Measurements from ENCODE around the gene TTYH2. TPM values are rescaled to one million over a fixed set of nuclear protein-coding genes. Genes with fewer than 3 reads are reported as not detected.

Gene TTYH2
- total and polyA plus RNA-seq, 10 of the 15 experiments (the other 5 are each of a cell fraction or from before 2014, with no cell fraction given): 0.26 to 25.2 (median 6.6) TPM

DNA sequence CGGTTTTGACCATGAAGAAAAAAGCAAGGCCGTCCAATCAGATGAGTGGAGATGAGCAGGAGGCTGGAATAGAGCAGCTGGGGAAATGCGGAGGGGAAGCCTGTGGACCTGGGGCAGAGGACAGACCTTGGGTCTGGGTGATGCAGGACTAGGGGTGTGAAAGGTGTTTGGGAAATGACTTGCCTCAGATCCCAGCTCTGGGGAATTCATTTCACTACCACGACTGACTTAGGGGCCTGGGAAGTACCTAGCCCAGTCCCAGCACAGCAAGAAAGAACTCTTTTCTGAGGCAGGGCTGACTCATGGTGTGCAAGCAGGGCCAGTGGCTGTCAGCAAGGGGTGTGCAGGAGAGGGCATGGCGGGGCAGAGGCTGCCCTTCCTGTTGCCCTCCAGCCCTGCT lies 75.4 kb downstream of the TTYH2 start (continued):
- TF ChIP-seq, protein P1, sequence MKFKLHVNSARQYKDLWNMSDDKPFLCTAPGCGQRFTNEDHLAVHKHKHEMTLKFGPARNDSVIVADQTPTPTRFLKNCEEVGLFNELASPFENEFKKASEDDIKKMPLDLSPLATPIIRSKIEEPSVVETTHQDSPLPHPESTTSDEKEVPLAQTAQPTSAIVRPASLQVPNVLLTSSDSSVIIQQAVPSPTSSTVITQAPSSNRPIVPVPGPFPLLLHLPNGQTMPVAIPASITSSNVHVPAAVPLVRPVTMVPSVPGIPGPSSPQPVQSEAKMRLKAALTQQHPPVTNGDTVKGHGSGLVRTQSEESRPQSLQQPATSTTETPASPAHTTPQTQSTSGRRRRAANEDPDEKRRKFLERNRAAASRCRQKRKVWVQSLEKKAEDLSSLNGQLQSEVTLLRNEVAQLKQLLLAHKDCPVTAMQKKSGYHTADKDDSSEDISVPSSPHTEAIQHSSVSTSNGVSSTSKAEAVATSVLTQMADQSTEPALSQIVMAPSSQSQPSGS (IDR thresholded peaks at IDR 0.05; ENCODE audit: low read length): peak; percentile 53
- TF ChIP-seq RUNX3 (IDR thresholded peaks at IDR 0.05; ENCODE audit: low read length): no peak; the same call in 1 of the 2 replicates
- no peak for TF ChIP-seq SMAD1 (IDR thresholded peaks at IDR 0.05; ENCODE audit: low read depth, partially characterized antibody)
- TF ChIP-seq, protein P2, sequence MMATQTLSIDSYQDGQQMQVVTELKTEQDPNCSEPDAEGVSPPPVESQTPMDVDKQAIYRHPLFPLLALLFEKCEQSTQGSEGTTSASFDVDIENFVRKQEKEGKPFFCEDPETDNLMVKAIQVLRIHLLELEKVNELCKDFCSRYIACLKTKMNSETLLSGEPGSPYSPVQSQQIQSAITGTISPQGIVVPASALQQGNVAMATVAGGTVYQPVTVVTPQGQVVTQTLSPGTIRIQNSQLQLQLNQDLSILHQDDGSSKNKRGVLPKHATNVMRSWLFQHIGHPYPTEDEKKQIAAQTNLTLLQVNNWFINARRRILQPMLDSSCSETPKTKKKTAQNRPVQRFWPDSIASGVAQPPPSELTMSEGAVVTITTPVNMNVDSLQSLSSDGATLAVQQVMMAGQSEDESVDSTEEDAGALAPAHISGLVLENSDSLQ (IDR thresholded peaks at IDR 0.05): no peak
- TF ChIP-seq, protein P3, sequence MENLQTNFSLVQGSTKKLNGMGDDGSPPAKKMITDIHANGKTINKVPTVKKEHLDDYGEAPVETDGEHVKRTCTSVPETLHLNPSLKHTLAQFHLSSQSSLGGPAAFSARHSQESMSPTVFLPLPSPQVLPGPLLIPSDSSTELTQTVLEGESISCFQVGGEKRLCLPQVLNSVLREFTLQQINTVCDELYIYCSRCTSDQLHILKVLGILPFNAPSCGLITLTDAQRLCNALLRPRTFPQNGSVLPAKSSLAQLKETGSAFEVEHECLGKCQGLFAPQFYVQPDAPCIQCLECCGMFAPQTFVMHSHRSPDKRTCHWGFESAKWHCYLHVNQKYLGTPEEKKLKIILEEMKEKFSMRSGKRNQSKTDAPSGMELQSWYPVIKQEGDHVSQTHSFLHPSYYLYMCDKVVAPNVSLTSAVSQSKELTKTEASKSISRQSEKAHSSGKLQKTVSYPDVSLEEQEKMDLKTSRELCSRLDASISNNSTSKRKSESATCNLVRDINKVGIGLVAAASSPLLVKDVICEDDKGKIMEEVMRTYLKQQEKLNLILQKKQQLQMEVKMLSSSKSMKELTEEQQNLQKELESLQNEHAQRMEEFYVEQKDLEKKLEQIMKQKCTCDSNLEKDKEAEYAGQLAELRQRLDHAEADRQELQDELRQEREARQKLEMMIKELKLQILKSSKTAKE (IDR thresholded peaks at IDR 0.05; ENCODE audit: low read depth, poor library complexity, severe bottlenecking): peak; percentile 51
- TF ChIP-seq, protein P4, sequence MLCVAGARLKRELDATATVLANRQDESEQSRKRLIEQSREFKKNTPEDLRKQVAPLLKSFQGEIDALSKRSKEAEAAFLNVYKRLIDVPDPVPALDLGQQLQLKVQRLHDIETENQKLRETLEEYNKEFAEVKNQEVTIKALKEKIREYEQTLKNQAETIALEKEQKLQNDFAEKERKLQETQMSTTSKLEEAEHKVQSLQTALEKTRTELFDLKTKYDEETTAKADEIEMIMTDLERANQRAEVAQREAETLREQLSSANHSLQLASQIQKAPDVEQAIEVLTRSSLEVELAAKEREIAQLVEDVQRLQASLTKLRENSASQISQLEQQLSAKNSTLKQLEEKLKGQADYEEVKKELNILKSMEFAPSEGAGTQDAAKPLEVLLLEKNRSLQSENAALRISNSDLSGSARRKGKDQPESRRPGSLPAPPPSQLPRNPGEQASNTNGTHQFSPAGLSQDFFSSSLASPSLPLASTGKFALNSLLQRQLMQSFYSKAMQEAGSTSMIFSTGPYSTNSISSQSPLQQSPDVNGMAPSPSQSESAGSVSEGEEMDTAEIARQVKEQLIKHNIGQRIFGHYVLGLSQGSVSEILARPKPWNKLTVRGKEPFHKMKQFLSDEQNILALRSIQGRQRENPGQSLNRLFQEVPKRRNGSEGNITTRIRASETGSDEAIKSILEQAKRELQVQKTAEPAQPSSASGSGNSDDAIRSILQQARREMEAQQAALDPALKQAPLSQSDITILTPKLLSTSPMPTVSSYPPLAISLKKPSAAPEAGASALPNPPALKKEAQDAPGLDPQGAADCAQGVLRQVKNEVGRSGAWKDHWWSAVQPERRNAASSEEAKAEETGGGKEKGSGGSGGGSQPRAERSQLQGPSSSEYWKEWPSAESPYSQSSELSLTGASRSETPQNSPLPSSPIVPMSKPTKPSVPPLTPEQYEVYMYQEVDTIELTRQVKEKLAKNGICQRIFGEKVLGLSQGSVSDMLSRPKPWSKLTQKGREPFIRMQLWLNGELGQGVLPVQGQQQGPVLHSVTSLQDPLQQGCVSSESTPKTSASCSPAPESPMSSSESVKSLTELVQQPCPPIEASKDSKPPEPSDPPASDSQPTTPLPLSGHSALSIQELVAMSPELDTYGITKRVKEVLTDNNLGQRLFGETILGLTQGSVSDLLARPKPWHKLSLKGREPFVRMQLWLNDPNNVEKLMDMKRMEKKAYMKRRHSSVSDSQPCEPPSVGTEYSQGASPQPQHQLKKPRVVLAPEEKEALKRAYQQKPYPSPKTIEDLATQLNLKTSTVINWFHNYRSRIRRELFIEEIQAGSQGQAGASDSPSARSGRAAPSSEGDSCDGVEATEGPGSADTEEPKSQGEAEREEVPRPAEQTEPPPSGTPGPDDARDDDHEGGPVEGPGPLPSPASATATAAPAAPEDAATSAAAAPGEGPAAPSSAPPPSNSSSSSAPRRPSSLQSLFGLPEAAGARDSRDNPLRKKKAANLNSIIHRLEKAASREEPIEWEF (IDR thresholded peaks at IDR 0.05; ENCODE audit: insufficient replicate concordance, low read depth, low read length): peak; percentile 82
- no peak for TF ChIP-seq MYC (IDR thresholded peaks at IDR 0.05; ENCODE audit: insufficient read depth, insufficient read length, insufficient replicate concordance, low read length, severe bottlenecking)
- TF ChIP-seq BMI1 (IDR thresholded peaks at IDR 0.05; ENCODE audit: borderline replicate concordance): no peak
- TF ChIP-seq, protein P5, sequence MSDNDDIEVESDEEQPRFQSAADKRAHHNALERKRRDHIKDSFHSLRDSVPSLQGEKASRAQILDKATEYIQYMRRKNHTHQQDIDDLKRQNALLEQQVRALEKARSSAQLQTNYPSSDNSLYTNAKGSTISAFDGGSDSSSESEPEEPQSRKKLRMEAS (IDR thresholded peaks at IDR 0.05; ENCODE audit: low read depth, low read length): no peak
- TF ChIP-seq SRF (IDR thresholded peaks at IDR 0.05; ENCODE audit: low read depth in 2 of 2, low read length in 2 of 2): no peak
- no peak for TF ChIP-seq FOS (IDR thresholded peaks at IDR 0.05; ENCODE audit: borderline replicate concordance, extremely low read depth, insufficient read length)
- TF ChIP-seq, protein P6, sequence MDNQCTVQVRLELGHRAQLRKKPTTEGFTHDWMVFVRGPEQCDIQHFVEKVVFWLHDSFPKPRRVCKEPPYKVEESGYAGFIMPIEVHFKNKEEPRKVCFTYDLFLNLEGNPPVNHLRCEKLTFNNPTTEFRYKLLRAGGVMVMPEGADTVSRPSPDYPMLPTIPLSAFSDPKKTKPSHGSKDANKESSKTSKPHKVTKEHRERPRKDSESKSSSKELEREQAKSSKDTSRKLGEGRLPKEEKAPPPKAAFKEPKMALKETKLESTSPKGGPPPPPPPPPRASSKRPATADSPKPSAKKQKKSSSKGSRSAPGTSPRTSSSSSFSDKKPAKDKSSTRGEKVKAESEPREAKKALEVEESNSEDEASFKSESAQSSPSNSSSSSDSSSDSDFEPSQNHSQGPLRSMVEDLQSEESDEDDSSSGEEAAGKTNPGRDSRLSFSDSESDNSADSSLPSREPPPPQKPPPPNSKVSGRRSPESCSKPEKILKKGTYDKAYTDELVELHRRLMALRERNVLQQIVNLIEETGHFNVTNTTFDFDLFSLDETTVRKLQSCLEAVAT (IDR thresholded peaks at IDR 0.05): no peak
- no peak for TF ChIP-seq MTA3 (IDR thresholded peaks at IDR 0.05; ENCODE audit: borderline replicate concordance, low read length)
- no peak for TF ChIP-seq CBX5 (IDR thresholded peaks at IDR 0.05; ENCODE audit: low read depth)
- TF ChIP-seq, protein P7, sequence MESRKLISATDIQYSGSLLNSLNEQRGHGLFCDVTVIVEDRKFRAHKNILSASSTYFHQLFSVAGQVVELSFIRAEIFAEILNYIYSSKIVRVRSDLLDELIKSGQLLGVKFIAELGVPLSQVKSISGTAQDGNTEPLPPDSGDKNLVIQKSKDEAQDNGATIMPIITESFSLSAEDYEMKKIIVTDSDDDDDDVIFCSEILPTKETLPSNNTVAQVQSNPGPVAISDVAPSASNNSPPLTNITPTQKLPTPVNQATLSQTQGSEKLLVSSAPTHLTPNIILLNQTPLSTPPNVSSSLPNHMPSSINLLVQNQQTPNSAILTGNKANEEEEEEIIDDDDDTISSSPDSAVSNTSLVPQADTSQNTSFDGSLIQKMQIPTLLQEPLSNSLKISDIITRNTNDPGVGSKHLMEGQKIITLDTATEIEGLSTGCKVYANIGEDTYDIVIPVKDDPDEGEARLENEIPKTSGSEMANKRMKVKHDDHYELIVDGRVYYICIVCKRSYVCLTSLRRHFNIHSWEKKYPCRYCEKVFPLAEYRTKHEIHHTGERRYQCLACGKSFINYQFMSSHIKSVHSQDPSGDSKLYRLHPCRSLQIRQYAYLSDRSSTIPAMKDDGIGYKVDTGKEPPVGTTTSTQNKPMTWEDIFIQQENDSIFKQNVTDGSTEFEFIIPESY (IDR thresholded peaks at IDR 0.05): no peak

Measured in GM12878 (cell line).